ENCODE results near the gene B9D2.

B9D2 gene

GRCh38 chr19:41310033-41310831 is 53.7 kb downstream of the B9D2 start, which contains the start of gene CCDC97 (continued):
- peak; percentile 83 for TF ChIP-seq ZNF362 (tag by site-specific recombination; IDR thresholded peaks at IDR 0.05)
- peak; percentile 97 for TF ChIP-seq ZNF777 (tag by site-specific recombination; IDR thresholded peaks at IDR 0.05; ENCODE audit: borderline replicate concordance)
- peak; percentile 98 for TF ChIP-seq KLF17 (tag by site-specific recombination; IDR thresholded peaks at IDR 0.05)
- TF ChIP-seq TRIM28 (IDR thresholded peaks at IDR 0.05; ENCODE audit: borderline replicate concordance, low read length), result peak; percentile 97
- TF ChIP-seq ZNF621 (tag by site-specific recombination; IDR thresholded peaks at IDR 0.05), result no peak
- no peak for TF ChIP-seq ZNF707 (tag by site-specific recombination; IDR thresholded peaks at IDR 0.05)
- TF ChIP-seq ZNF16 (tag by site-specific recombination; IDR thresholded peaks at IDR 0.05; ENCODE audit: low read depth), result peak; percentile 59
- TF ChIP-seq ZNF558 (tag by site-specific recombination; IDR thresholded peaks at IDR 0.05), result peak; percentile 82
- no peak for TF ChIP-seq ZNF132 (tag by site-specific recombination; IDR thresholded peaks at IDR 0.05; ENCODE audit: borderline replicate concordance)
- 0 out of 2 replicates have a peak, but pooled peaks have one; percentile 31 for TF ChIP-seq RBAK (tag by site-specific recombination; IDR thresholded peaks at IDR 0.05)
- no peak for TF ChIP-seq ZNF292 (tag by site-specific recombination; IDR thresholded peaks at IDR 0.05; ENCODE audit: borderline replicate concordance, low read depth)
- TF ChIP-seq ZNF266 (tag by site-specific recombination; IDR thresholded peaks at IDR 0.05; ENCODE audit: low read depth), result no peak
- TF ChIP-seq KLF8 (tag by site-specific recombination; IDR thresholded peaks at IDR 0.05), result peak; percentile 100
- TF ChIP-seq PATZ1 (tag by site-specific recombination; IDR thresholded peaks at IDR 0.05), result peak; percentile 99
- peak; percentile 97 for TF ChIP-seq ZBTB48 (tag by site-specific recombination; IDR thresholded peaks at IDR 0.05)
- peak; percentile 100 for TF ChIP-seq ZNF391 (tag by site-specific recombination; IDR thresholded peaks at IDR 0.05; ENCODE audit: borderline replicate concordance, low read depth)
- TF ChIP-seq ZNF514 (tag by site-specific recombination; IDR thresholded peaks at IDR 0.05), result no peak
- 0 out of 2 replicates have a peak, but pooled peaks have one; percentile 50 for TF ChIP-seq ZNF416 (tag by site-specific recombination; IDR thresholded peaks at IDR 0.05)
- TF ChIP-seq ZBTB6 (tag by site-specific recombination; IDR thresholded peaks at IDR 0.05), result peak; percentile 62
- peak; percentile 91 for TF ChIP-seq ZNF394 (tag by site-specific recombination; IDR thresholded peaks at IDR 0.05; ENCODE audit: borderline replicate concordance)
- TF ChIP-seq ZNF202 (tag by site-specific recombination; IDR thresholded peaks at IDR 0.05; ENCODE audit: borderline replicate concordance), result no peak
- TF ChIP-seq ZNF366 (tag by site-specific recombination; conservative IDR thresholded peaks at IDR 0.05), result peak; percentile 93
- no peak for TF ChIP-seq ZNF223 (tag by site-specific recombination; IDR thresholded peaks at IDR 0.05)
- TF ChIP-seq ATF2 (tag by site-specific recombination; IDR thresholded peaks at IDR 0.05; ENCODE audit: low read depth), result no peak
- no peak for TF ChIP-seq ZNF48 (tag by site-specific recombination; IDR thresholded peaks at IDR 0.05)
- peak; percentile 81 for TF ChIP-seq ZNF146 (tag by site-specific recombination; IDR thresholded peaks at IDR 0.05)
- 0 out of 2 replicates have a peak, but pooled peaks have one; percentile 46 for TF ChIP-seq ZNF221 (tag by site-specific recombination; IDR thresholded peaks at IDR 0.05; ENCODE audit: borderline replicate concordance)
- TF ChIP-seq ZNF426 (tag by site-specific recombination; IDR thresholded peaks at IDR 0.05), result no peak
- TF ChIP-seq ZFHX2 (tag by site-specific recombination; conservative IDR thresholded peaks at IDR 0.05), result peak; percentile 98
- peak; percentile 100 for TF ChIP-seq REPIN1 (tag by site-specific recombination; IDR thresholded peaks at IDR 0.05; ENCODE audit: low read depth)
- TF ChIP-seq ZNF521 (tag by site-specific recombination; IDR thresholded peaks at IDR 0.05), result no peak
- TF ChIP-seq ZBTB1 (tag by site-specific recombination; IDR thresholded peaks at IDR 0.05), result peak; percentile 99
- no peak for TF ChIP-seq ZNF555 (tag by site-specific recombination; conservative IDR thresholded peaks at IDR 0.05)
